K562 (cell line): ENCODE results near the gene CHSY3. TPM values are rescaled to one million over a fixed set of nuclear protein-coding genes. Genes with fewer than 3 reads are reported as not detected.

ENCODE experiments used
- ATAC-seq: fragments of 200-7000 bp; cut with Tn5 transposase; 3 replicates; pipeline ENCODE4 v1.9.1; 2020; ENCODE audit warnings: moderate library complexity
- BruUV-seq: library from RNA; stranded (reverse); fragments of 400-500 nt; replicated peaks from 2 replicates; lab custom pipeline; 2021; lab: Mats Ljungman, UMichigan
- CTCF ChIA-PET: fragments of 300-600 bp; formaldehyde crosslinking; extraction: SDS; loops from one replicate; lab custom pipeline; 2021; ENCODE audit warnings: low intra/inter-chr PET ratio; lab: Yijun Ruan, JAX
- POLR2A ChIA-PET: fragments of 300-600, 350-650 bp; sonication (Branson Sonifier 250); formaldehyde crosslinking; extraction: SDS; loops from one replicate; lab custom pipeline; 2021; ENCODE audit warnings: antibody characterized with exemption, inconsistent platforms; lab: Yijun Ruan, JAX
- DNase-seq, 4 experiments: peaks; one replicate each; pipeline versions ENCODE4 v3.0.0 to v3.0.0-alpha.2; 2011 to 2018; ENCODE audit warnings: low spot score in 3 of 4, mixed read lengths in 3 of 4; ENCODE audit errors: extremely low read depth in 1 of 4
- FAIRE-seq: peaks from 2 replicates; lab custom pipeline; 2011; peaks lifted over from hg19 to GRCh38; lab: Jason Lieb, UNC
- H2AFZ ChIP-seq: 2 replicates; pipeline ENCODE4 v1.6.0; 2011; ENCODE audit warnings: low read depth, low read length, control low read depth, inconsistent platforms
- H3K27ac ChIP-seq: fragments of 200-600 bp; 3 replicates; pipeline ENCODE4 v1.8.0; 2011; ENCODE audit warnings: low read depth, mild to moderate bottlenecking, control low read depth, inconsistent platforms, low read length, moderate library complexity, mixed read lengths; ENCODE audit errors: extremely low read depth
- H3K27me3 ChIP-seq, 2 experiments: fragments of 300-600 bp in 1 of 2; 2 replicates in 1 of 2; 3 replicates in 1 of 2; pipeline versions ENCODE4 v1.6.0 to v1.8.0; 2011; ENCODE audit warnings: inconsistent platforms in 2 of 2, low read length in 2 of 2, mild to moderate bottlenecking in 1 of 2, mixed read lengths in 1 of 2, moderate library complexity in 1 of 2; ENCODE audit not compliant: control insufficient read depth in 2 of 2, insufficient read depth in 2 of 2
- H3K36me3 ChIP-seq: fragments of 300-600 bp; 3 replicates; pipeline ENCODE4 v1.8.0; 2011; ENCODE audit warnings: mild to moderate bottlenecking, low read length, inconsistent platforms; ENCODE audit not compliant: control insufficient read depth, insufficient read depth
- H3K4me1 ChIP-seq, 2 experiments: fragments of 200-600 bp in 1 of 2; replicated peaks in 1 of 2; 2 replicates in 1 of 2; 3 replicates in 1 of 2; pipeline versions ENCODE4 v1.5.1 to v1.8.0; 2011; ENCODE audit warnings: inconsistent platforms in 2 of 2, low read length in 2 of 2, mild to moderate bottlenecking in 1 of 2, mixed read lengths in 1 of 2, moderate library complexity in 1 of 2; ENCODE audit not compliant: control insufficient read depth in 2 of 2, insufficient read depth in 2 of 2
- H3K4me2 ChIP-seq: 2 replicates; pipeline ENCODE4 v1.6.1; 2011; ENCODE audit warnings: low read length, control low read depth, inconsistent platforms, mixed read lengths; ENCODE audit not compliant: insufficient read depth
- H3K4me3 ChIP-seq: fragments of 200-600 bp; sonication (generic), shearing (Covaris generic); 2 replicates; pipeline ENCODE4 v1.5.1; 2016; ENCODE audit warnings: control low read depth, inconsistent platforms
- H3K79me2 ChIP-seq: fragments of 200-600 bp; 3 replicates; pipeline ENCODE4 v1.8.0; 2011; ENCODE audit warnings: low read length, inconsistent platforms; ENCODE audit not compliant: control insufficient read depth, insufficient read depth
- H3K9ac ChIP-seq, 2 experiments: 2 replicates each; pipeline versions ENCODE4 v1.6.0 to v1.6.1; 2011; ENCODE audit warnings: low read depth in 2 of 2, low read length in 2 of 2, control low read depth in 1 of 2, inconsistent platforms in 1 of 2, mild to moderate bottlenecking in 1 of 2, mixed read lengths in 1 of 2; ENCODE audit not compliant: insufficient read depth in 1 of 2
- H3K9me1 ChIP-seq: one replicate; pipeline ENCODE4 v1.6.0; 2011; ENCODE audit warnings: inconsistent platforms, mild to moderate bottlenecking, low read length, moderate library complexity; ENCODE audit not compliant: control insufficient read depth, insufficient read depth
- H3K9me3 ChIP-seq: replicated peaks from 2 replicates; pipeline ENCODE4 v1.5.1; 2011; ENCODE audit warnings: low read depth, low read length, inconsistent platforms; ENCODE audit not compliant: control insufficient read depth, insufficient read depth
- H4K20me1 ChIP-seq: replicated peaks from 2 replicates; pipeline ENCODE4 v1.6.1; 2011; ENCODE audit warnings: low read length, inconsistent platforms, mixed read lengths; ENCODE audit not compliant: control insufficient read depth, insufficient read depth
- CBFB ChIP-seq: sonication (generic); formaldehyde crosslinking; IDR thresholded peaks from 2 replicates; pipeline ENCODE4 v1.4.0; 2020; ENCODE audit warnings: mild to moderate bottlenecking, missing genetic modification reagents
- CC2D1A ChIP-seq: fragments of 450-650 bp; IDR thresholded peaks from 2 replicates; pipeline ENCODE4 v1.6.1; 2017; ENCODE audit warnings: mild to moderate bottlenecking
- CTBP1 ChIP-seq: fragments of 450-650 bp; IDR thresholded peaks from 2 replicates; pipeline ENCODE4 v1.6.1; 2016; ENCODE audit warnings: borderline replicate concordance
- MCM5 ChIP-seq: fragments of 450-650 bp; IDR thresholded peaks from 2 replicates; pipeline ENCODE4 v1.6.1; 2016; ENCODE audit warnings: low read depth
- POLR2H ChIP-seq: IDR thresholded peaks from 2 replicates; pipeline ENCODE4 v1.6.1; 2016; ENCODE audit warnings: missing genetic modification characterization, low read depth, mild to moderate bottlenecking, control low read depth, missing compliant biosample characterization, moderate library complexity
- PTRF ChIP-seq: fragments of 450-650 bp; IDR thresholded peaks from 2 replicates; pipeline ENCODE4 v1.6.1; 2016; ENCODE audit warnings: mild to moderate bottlenecking, missing genetic modification characterization, missing compliant biosample characterization
- TAF15 ChIP-seq: fragments of 200-400 bp; formaldehyde crosslinking; IDR thresholded peaks from 2 replicates; pipeline ENCODE4 v1.6.1; 2017; ENCODE audit warnings: mild to moderate bottlenecking, low read depth, low read length, moderate library complexity
- TRIM28 ChIP-seq: fragments of 450-650 bp; IDR thresholded peaks from 2 replicates; pipeline ENCODE4 v1.6.1; 2017
- ZKSCAN3 ChIP-seq: fragments of 250-450 bp; sonication (Bioruptor Pico); IDR thresholded peaks from 2 replicates; pipeline ENCODE4 v1.4.0; 2020
- WGBS: fragments of 100-300 bp; shearing (Covaris generic); methylation state at CpG from one replicate; pipeline ENCODE4 v1.1.6; 2016; ENCODE audit warnings: low coverage, mixed read lengths; ENCODE audit not compliant: insufficient coverage; ENCODE audit errors: missing lambda C conversion rate; 5-methylcytosine and 5-hydroxymethylcytosine counted together
- in situ Hi-C: fragments of 300-500 bp; cut with MboI; formaldehyde crosslinking; loops from 4 replicates; pipeline ENCODE4 v1.15.0; 2018; ENCODE audit warnings: inconsistent platforms, mixed read lengths
- intact Hi-C: fragments of 100-400 bp; cut with micrococcal nuclease; formaldehyde crosslinking; loops from 2 replicates; pipeline ENCODE4 v1.14.2; 2022
- polyA plus RNA-seq, 8 experiments: library from polyadenylated mRNA; depleted of rRNA in 4 of 8; stranded (reverse) in 5 of 8; unstranded in 3 of 8; fragments of >200 nt; fragmentation: Nextera tagmentation in 2 of 8; fragmentation: Illumina TruSeq in 1 of 8; extraction: Ambion mirVana in 2 of 8; extraction: Trizol in 1 of 8; gene quantifications; 2 replicates each; pipeline versions ENCODE4 v1.2.1 to v1.2.3, GENCODE V29; 2011 to 2014; ENCODE audit warnings: inconsistent platforms in 1 of 8, missing spikeins in 1 of 8
- total RNA-seq, 7 experiments: library from RNA; depleted of rRNA in 6 of 7; stranded (reverse); fragments of >200 nt in 6 of 7; fragmentation: Illumina TruSeq in 2 of 7; extraction: Trizol in 2 of 7; gene quantifications; 2 replicates each; pipeline versions ENCODE4 v1.2.1 to v1.2.3, GENCODE V29; 2011 to 2021; ENCODE audit warnings: low replicate concordance in 1 of 7
- TF ChIP-seq, protein P1 (sequence below): fragments of 150-350 bp; conservative IDR thresholded peaks from 2 replicates; pipeline ENCODE4 v1.6.1; 2014; ENCODE audit warnings: low read length
- TF ChIP-seq, protein P2 (sequence below): fragments of 450-650 bp; formaldehyde crosslinking; IDR thresholded peaks from 2 replicates; pipeline ENCODE4 v1.4.0; 2022; ENCODE audit warnings: missing genetic modification characterization

CHSY3 gene
- total and polyA plus RNA-seq, 9 of the 15 experiments (the other 6 are each of a cell fraction or from before 2014, with no cell fraction given), result 0.04 TPM; not detected in 8

DNA sequence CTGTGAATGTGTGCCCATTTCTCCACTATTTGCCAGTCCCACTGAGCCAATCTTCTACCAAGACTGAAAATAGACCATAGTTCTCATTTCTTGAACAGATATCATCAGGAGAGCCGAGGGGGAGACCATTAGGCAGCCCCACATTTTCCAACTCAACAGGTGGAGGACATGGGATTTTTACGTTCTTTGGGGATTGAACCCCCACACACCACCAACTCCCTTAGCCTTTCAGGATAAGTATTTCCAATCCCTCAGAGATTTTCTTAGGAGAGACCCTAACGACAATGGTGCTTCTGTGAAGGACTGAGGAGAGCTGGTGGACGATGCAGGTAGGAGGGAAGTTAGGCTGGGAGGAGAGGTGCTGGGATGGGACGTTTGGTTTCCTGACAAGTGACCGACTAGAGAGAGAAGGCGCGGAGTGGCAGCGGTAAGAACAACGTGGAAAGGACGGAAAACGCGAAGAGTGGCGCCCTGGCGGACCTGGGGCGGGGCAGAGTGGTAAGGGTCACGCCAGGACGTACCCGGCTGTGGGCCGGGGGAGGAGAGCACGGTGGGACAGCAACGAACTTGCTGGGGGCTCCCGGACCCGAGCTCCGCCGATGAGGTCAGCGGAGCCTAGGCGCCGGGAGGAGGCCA is 681 bp upstream of the CHSY3 start:
- ATAC-seq, result peak; percentile 28
- in situ Hi-C loops (no loop called here), intact Hi-C loops (no loop called here)
- TF ChIP-seq, protein P1, sequence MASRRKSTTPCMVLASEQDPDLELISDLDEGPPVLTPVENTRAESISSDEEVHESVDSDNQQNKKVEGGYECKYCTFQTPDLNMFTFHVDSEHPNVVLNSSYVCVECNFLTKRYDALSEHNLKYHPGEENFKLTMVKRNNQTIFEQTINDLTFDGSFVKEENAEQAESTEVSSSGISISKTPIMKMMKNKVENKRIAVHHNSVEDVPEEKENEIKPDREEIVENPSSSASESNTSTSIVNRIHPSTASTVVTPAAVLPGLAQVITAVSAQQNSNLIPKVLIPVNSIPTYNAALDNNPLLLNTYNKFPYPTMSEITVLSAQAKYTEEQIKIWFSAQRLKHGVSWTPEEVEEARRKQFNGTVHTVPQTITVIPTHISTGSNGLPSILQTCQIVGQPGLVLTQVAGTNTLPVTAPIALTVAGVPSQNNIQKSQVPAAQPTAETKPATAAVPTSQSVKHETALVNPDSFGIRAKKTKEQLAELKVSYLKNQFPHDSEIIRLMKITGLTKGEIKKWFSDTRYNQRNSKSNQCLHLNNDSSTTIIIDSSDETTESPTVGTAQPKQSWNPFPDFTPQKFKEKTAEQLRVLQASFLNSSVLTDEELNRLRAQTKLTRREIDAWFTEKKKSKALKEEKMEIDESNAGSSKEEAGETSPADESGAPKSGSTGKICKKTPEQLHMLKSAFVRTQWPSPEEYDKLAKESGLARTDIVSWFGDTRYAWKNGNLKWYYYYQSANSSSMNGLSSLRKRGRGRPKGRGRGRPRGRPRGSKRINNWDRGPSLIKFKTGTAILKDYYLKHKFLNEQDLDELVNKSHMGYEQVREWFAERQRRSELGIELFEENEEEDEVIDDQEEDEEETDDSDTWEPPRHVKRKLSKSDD, result no peak
- TF ChIP-seq MCM5, result no peak
- TF ChIP-seq POLR2H (tag), result no peak
- TF ChIP-seq CBFB (CRISPR knock-in tag), result no peak
- no peak for TF ChIP-seq PTRF (tag)
- TF ChIP-seq ZKSCAN3 (CRISPR knock-in tag), result no peak
- TF ChIP-seq TRIM28, result no peak
- no peak for TF ChIP-seq CC2D1A
- TF ChIP-seq TAF15, result no peak
- no peak for TF ChIP-seq CTBP1
- TF ChIP-seq, protein P2, sequence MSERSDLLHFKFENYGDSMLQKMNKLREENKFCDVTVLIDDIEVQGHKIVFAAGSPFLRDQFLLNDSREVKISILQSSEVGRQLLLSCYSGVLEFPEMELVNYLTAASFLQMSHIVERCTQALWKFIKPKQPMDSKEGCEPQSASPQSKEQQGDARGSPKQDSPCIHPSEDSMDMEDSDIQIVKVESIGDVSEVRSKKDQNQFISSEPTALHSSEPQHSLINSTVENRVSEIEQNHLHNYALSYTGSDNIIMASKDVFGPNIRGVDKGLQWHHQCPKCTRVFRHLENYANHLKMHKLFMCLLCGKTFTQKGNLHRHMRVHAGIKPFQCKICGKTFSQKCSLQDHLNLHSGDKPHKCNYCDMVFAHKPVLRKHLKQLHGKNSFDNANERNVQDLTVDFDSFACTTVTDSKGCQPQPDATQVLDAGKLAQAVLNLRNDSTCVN (CRISPR knock-in tag), result no peak
- no peaks in the 10 kb centered on the region for H3K9me3 ChIP-seq
- H3K79me2 ChIP-seq, result no peaks in the 10 kb centered on the region
- 0 out of 2 replicates have a peak overlapping the region, but pooled peaks have one; percentile 40 for H2AFZ ChIP-seq
- H4K20me1 ChIP-seq, result no peaks in the 10 kb centered on the region
- H3K27ac ChIP-seq, result no peak overlapping the region
- DNase-seq, result no peak
- POLR2A ChIA-PET, result no interaction called here
- no peak for FAIRE-seq
- H3K9ac ChIP-seq, result no peak overlapping the region
- H3K4me2 ChIP-seq, result no peak overlapping the region
- H3K36me3 ChIP-seq, result no peaks in the 10 kb centered on the region
- 5% methylated on average over 16 of the region's 29 CpGs for WGBS
- CTCF ChIA-PET, result no interaction called here
- no peaks in the 10 kb centered on the region for H3K9me1 ChIP-seq
- H3K27me3 ChIP-seq, result no peaks in the 10 kb centered on the region
- H3K4me1 ChIP-seq, result peaks cover 0 to 12% of the 10 kb centered on the region in 2 experiments; a peak in 2 of 5 replicates
- no peak overlapping the region; the same call in 1 of the 2 replicates for H3K4me3 ChIP-seq
- BruUV-seq, result no TSS peak
